Lung (tissue), 12 donors: Measurements from ENCODE around the gene ABHD12. TPM values are rescaled to one million over a fixed set of nuclear protein-coding genes. Genes with fewer than 3 reads are reported as not detected.
A peak's percentile ranks its signal among the peaks of the same experiment; 100 is the strongest.

Experiments
- ATAC-seq: fragments of 200-7000 bp; cut with Tn5 transposase; one replicate; pipeline ENCODE4 v1.9.1; 2020; ENCODE audit warnings: moderate number of reproducible peaks; ENCODE audit not compliant: insufficient read depth, low FRiP score
- DNase-seq, 3 donors: peaks; one replicate each; pipeline ENCODE4 v3.0.0-alpha.2; 2013 to 2017
- H3K27ac ChIP-seq, 2 donors: one replicate each; pipeline ENCODE4 v1.5.1; 2013; ENCODE audit warnings: mild to moderate bottlenecking in 2 of 2, moderate library complexity in 2 of 2, control low read depth in 1 of 2, inconsistent platforms in 1 of 2, low read depth in 1 of 2, low read length in 1 of 2
- H3K27me3 ChIP-seq, 3 donors: one replicate each; pipeline ENCODE4 v1.5.1; 2013; ENCODE audit warnings: low read length in 2 of 3; ENCODE audit not compliant: control insufficient read depth in 3 of 3, insufficient read depth in 3 of 3
- H3K36me3 ChIP-seq, 4 donors: one replicate each; pipeline ENCODE4 v1.5.1; 2013; ENCODE audit warnings: low read length in 4 of 4, mild to moderate bottlenecking in 1 of 4, moderate library complexity in 1 of 4; ENCODE audit not compliant: control insufficient read depth in 4 of 4, insufficient read depth in 4 of 4
- H3K4me1 ChIP-seq, 5 donors: one replicate each; pipeline ENCODE4 v1.5.1; 2013; ENCODE audit warnings: low read length in 5 of 5, mild to moderate bottlenecking in 2 of 5, moderate library complexity in 1 of 5; ENCODE audit not compliant: control insufficient read depth in 5 of 5, insufficient read depth in 5 of 5
- H3K4me3 ChIP-seq: one replicate; pipeline ENCODE4 v1.5.1; 2013; ENCODE audit warnings: mild to moderate bottlenecking, control low read depth, moderate library complexity
- H3K9ac ChIP-seq, 2 donors: one replicate each; pipeline ENCODE4 v1.5.1; 2013; ENCODE audit warnings: low read length in 2 of 2, control low read depth in 1 of 2; ENCODE audit not compliant: insufficient read depth in 1 of 2
- H3K9me3 ChIP-seq, 4 donors: one replicate each; pipeline ENCODE4 v1.5.1; 2013; ENCODE audit warnings: low read length in 3 of 4, mild to moderate bottlenecking in 1 of 4, moderate library complexity in 1 of 4; ENCODE audit not compliant: control insufficient read depth in 4 of 4, insufficient read depth in 3 of 4
- CTCF ChIP-seq: IDR thresholded peaks from 2 replicates; pipeline ENCODE4 v1.5.1; 2012; ENCODE audit warnings: mild to moderate bottlenecking; ENCODE audit errors: control extremely low read depth, extremely low read depth
- WGBS, 2 donors: extraction: QIAGEN DNeasy Blood & Tissue Kit; methylation state at CpG; one replicate each; pipeline ENCODE4 v1.1.7; 2013; 5-methylcytosine and 5-hydroxymethylcytosine counted together
- polyA plus RNA-seq, 2 donors: library from polyadenylated mRNA; stranded (reverse); fragments of 200-250 nt; gene quantifications; one replicate each; pipeline ENCODE4 v1.2.1, GENCODE V29; 2013
- total RNA-seq, 2 donors: library from RNA; depleted of rRNA in 1 of 2; stranded (reverse); fragments of >200 nt in 1 of 2; gene quantifications; one replicate each; pipeline ENCODE4 v1.2.1, GENCODE V29; 2014 to 2021
- donor health status: control.
- donor health status: control.
- donor health status: Bipolar disorder and iron deficiency.
- donor health status: healthy.
- donor health status: DM: yes; HTN: yes; CAD: no.

Gene ABHD12
- total and polyA plus RNA-seq, 4 donors, result 34.3 to 58.1 (median 44.6) TPM

GRCh38 chr20:25341716-25342680 lies 48.6 kb downstream of the ABHD12 start:
- Histone ChIP-seq H3K4me3 (no peak overlapping the region), H3K36me3 (peaks cover 0 to 2% (median 0%) of the 10 kb centered on the region in 4 donors), H3K27me3 (no peaks in the 10 kb centered on the region), H3K4me1 (peaks cover 0 to 6% (median 0%) of the 10 kb centered on the region in 5 donors), H3K9ac (no peak overlapping the region), H3K27ac (no peak overlapping the region), H3K9me3 (no peaks in the 10 kb centered on the region)
- ATAC-seq (no peak), DNase-seq (no peak)
- no peak for TF ChIP-seq CTCF
- 93 to 96% methylated on average over 9 of the region's 9 CpGs for WGBS, 2 donors

- Histone ChIP-seq H3K4me1 (peaks cover 0 to 6% (median 0%) of the 10 kb centered on the region in 5 donors), H3K4me3 (no peak overlapping the region), H3K27ac (no peak overlapping the region), H3K9me3 (no peaks in the 10 kb centered on the region), H3K9ac (no peak overlapping the region), H3K27me3 (no peaks in the 10 kb centered on the region), H3K36me3 (peaks cover 0 to 2% (median 0%) of the 10 kb centered on the region in 4 donors)
- 76 to 79% methylated on average over 1 of the region's 1 CpG for WGBS, 2 donors
- TF ChIP-seq CTCF, result no peak
- ATAC-seq (no peak), DNase-seq (no peak)
Measured at GRCh38 chr20:25340380-25340779, 50.3 kb downstream of the ABHD12 start.

- ATAC-seq, result no peak
- no peak overlapping the region for H3K27ac ChIP-seq
Measured at GRCh38 chr20:25339608-25340007, 51.0 kb downstream of the ABHD12 start.

More at GRCh38 chr20:25339608-25340007, 51.0 kb downstream of the ABHD12 start:
- H3K36me3 ChIP-seq, result peaks cover 0 to 2% (median 0%) of the 10 kb centered on the region in 4 donors
- no peaks in the 10 kb centered on the region for H3K27me3 ChIP-seq
- H3K4me1 ChIP-seq, result peaks cover 0 to 6% (median 0%) of the 10 kb centered on the region in 5 donors
- H3K9ac ChIP-seq, result no peak overlapping the region
- peak; percentile 31 to 71 (median 53) for DNase-seq
- WGBS, 2 donors, result 77 to 89% methylated on average over 12 of the region's 12 CpGs
- no peak for TF ChIP-seq CTCF
- no peaks in the 10 kb centered on the region for H3K9me3 ChIP-seq
- H3K4me3 ChIP-seq, result no peak overlapping the region
